HepG2 (cell line): ENCODE measurements around the gene HMCN2. TPM values are rescaled to one million over a fixed set of nuclear protein-coding genes. Genes with fewer than 3 reads are reported as not detected.

Experiments
- ATAC-seq: fragments of 200-7000 bp; cut with Tn5 transposase; 3 replicates; pipeline ENCODE4 v1.9.1; 2020; ENCODE audit warnings: mild to moderate bottlenecking, moderate library complexity
- BruUV-seq: library from RNA; stranded (reverse); fragments of 400-500 nt; replicated peaks from 2 replicates; lab custom pipeline; 2021; lab: Mats Ljungman, UMichigan
- CTCF ChIA-PET: fragments of 300-600 bp; formaldehyde crosslinking; extraction: SDS; loops from one replicate; lab custom pipeline; 2021; ENCODE audit warnings: low total read pairs, inconsistent platforms, low intra/inter-chr PET ratio; lab: Yijun Ruan, JAX
- POLR2A ChIA-PET: fragments of 350-600 bp; sonication (Branson Sonifier 250); formaldehyde crosslinking; loops from one replicate; lab custom pipeline; 2020; ENCODE audit warnings: antibody characterized with exemption, inconsistent platforms; lab: Yijun Ruan, JAX
- DNase-seq: peaks from one replicate; pipeline ENCODE4 v3.0.0-alpha.2; 2015; ENCODE audit warnings: low spot score
- FAIRE-seq: peaks from 3 replicates; lab custom pipeline; 2011; peaks lifted over from hg19 to GRCh38; lab: Jason Lieb, UNC
- H2AFZ ChIP-seq: one replicate; pipeline ENCODE4 v1.6.1; 2011; ENCODE audit warnings: low read length, inconsistent platforms
- H3K27ac ChIP-seq: fragments of 300-600 bp; 3 replicates; pipeline ENCODE4 v1.8.0; 2011; ENCODE audit warnings: mixed run types, mild to moderate bottlenecking, mixed read lengths, low read length, inconsistent platforms; ENCODE audit not compliant: insufficient read depth; ENCODE audit errors: extremely low read length
- H3K27me3 ChIP-seq, 2 experiments: fragments of 200-600 bp in 1 of 2; 2 replicates in 1 of 2; 3 replicates in 1 of 2; pipeline versions ENCODE4 v1.6.0 to v1.8.0; 2011; ENCODE audit warnings: low read length in 2 of 2, mild to moderate bottlenecking in 2 of 2, moderate library complexity in 2 of 2, inconsistent platforms in 1 of 2; ENCODE audit not compliant: insufficient read depth in 2 of 2, control insufficient read depth in 1 of 2
- H3K36me3 ChIP-seq, 2 experiments: fragments of 200-600 bp in 1 of 2; replicated peaks in 1 of 2; 2 replicates in 1 of 2; 3 replicates in 1 of 2; pipeline versions ENCODE4 v1.5.1 to v1.8.0; 2011; ENCODE audit warnings: low read length in 2 of 2, inconsistent platforms in 1 of 2; ENCODE audit not compliant: insufficient read depth in 2 of 2, control insufficient read depth in 1 of 2
- H3K4me1 ChIP-seq: 2 replicates; pipeline ENCODE4 v1.5.1; 2012; ENCODE audit warnings: low read length, inconsistent platforms; ENCODE audit not compliant: insufficient read depth
- H3K4me2 ChIP-seq: 2 replicates; pipeline ENCODE4 v1.6.0; 2011; ENCODE audit warnings: low read depth, low read length, inconsistent platforms
- H3K4me3 ChIP-seq, 3 experiments: fragments of 200-600 bp in 1 of 3; sonication (generic), shearing (Covaris generic) in 1 of 3; replicated peaks in 1 of 3; 2 replicates each; pipeline ENCODE4 v1.5.1; 2011 to 2016; ENCODE audit warnings: low read length in 3 of 3, inconsistent platforms in 2 of 3, low read depth in 2 of 3, mild to moderate bottlenecking in 2 of 3, control low read depth in 1 of 3, mixed read lengths in 1 of 3; ENCODE audit not compliant: insufficient read depth in 1 of 3
- H3K79me2 ChIP-seq: one replicate; pipeline ENCODE4 v1.6.1; 2011; ENCODE audit warnings: low read length, inconsistent platforms; ENCODE audit not compliant: insufficient read depth
- H3K9ac ChIP-seq: 2 replicates; pipeline ENCODE4 v1.6.0; 2011; ENCODE audit warnings: mild to moderate bottlenecking, low read depth, low read length, inconsistent platforms; ENCODE audit not compliant: insufficient read depth
- H3K9me3 ChIP-seq: 2 replicates; pipeline ENCODE4 v1.5.1; 2012; ENCODE audit warnings: mild to moderate bottlenecking, low read length
- H4K20me1 ChIP-seq: 2 replicates; pipeline ENCODE4 v1.6.0; 2011; ENCODE audit warnings: inconsistent platforms, mild to moderate bottlenecking, low read length, moderate library complexity; ENCODE audit not compliant: insufficient read depth
- AFF4 ChIP-seq: sonication (generic); formaldehyde crosslinking; IDR thresholded peaks from 2 replicates; pipeline ENCODE4 v1.4.0; 2020; ENCODE audit warnings: missing genetic modification reagents
- ARNT2 ChIP-seq: sonication (generic); formaldehyde crosslinking; IDR thresholded peaks from 2 replicates; pipeline ENCODE4 v1.8.0; 2022; ENCODE audit warnings: mild to moderate bottlenecking, low read depth, missing genetic modification reagents, moderate library complexity
- KAT7 ChIP-seq: IDR thresholded peaks from 2 replicates; pipeline ENCODE4 v1.6.1; 2018; ENCODE audit warnings: borderline replicate concordance, missing compliant biosample characterization
- KLF12 ChIP-seq: sonication (generic); formaldehyde crosslinking; IDR thresholded peaks from 2 replicates; pipeline ENCODE4 v1.4.0; 2020; ENCODE audit warnings: missing genetic modification reagents, borderline replicate concordance
- SIX1 ChIP-seq: sonication (generic); formaldehyde crosslinking; IDR thresholded peaks from 2 replicates; pipeline ENCODE4 v1.4.0; 2020; ENCODE audit warnings: missing genetic modification reagents, borderline replicate concordance
- ZNF34 ChIP-seq: sonication (generic); formaldehyde crosslinking; IDR thresholded peaks from 2 replicates; pipeline ENCODE4 v1.4.0; 2020; ENCODE audit warnings: mild to moderate bottlenecking, missing genetic modification reagents, borderline replicate concordance
- ZZZ3 ChIP-seq: sonication (generic); formaldehyde crosslinking; IDR thresholded peaks from 2 replicates; pipeline ENCODE4 v1.4.0; 2020; ENCODE audit warnings: missing genetic modification reagents, mild to moderate bottlenecking, borderline replicate concordance
- whole genome bisulfite sequencing: methylation state at CpG from one replicate; pipeline ENCODE4 v1.1.6; 2017; ENCODE audit warnings: low lambda C conversion rate; 5-methylcytosine and 5-hydroxymethylcytosine counted together
- in situ Hi-C: cut with HindIII; loops from 2 replicates; pipeline ENCODE4 v1.10.0; 2017; ENCODE audit warnings: low pct_unique_long_range_greater_than_20kb; ENCODE audit not compliant: extremely low pct_ligation_motif_present
- intact Hi-C: fragments of 100-400 bp; cut with micrococcal nuclease; formaldehyde crosslinking; loops from one replicate; pipeline ENCODE4 v1.10.0; 2022; ENCODE audit not compliant: unreplicated experiment
- polyA plus RNA-seq, 8 experiments: library from polyadenylated mRNA; depleted of rRNA in 3 of 8; stranded (reverse) in 7 of 8; unstranded in 1 of 8; fragments of >200 nt; fragmentation: Illumina TruSeq in 4 of 8; extraction: Trizol in 4 of 8; gene quantifications; 2 replicates each; pipeline versions ENCODE4 v1.2.1 to v1.2.3, GENCODE V29; 2011 to 2016; ENCODE audit warnings: low read depth in 4 of 8, missing spikeins in 1 of 8, mixed read lengths in 1 of 8; ENCODE audit not compliant: insufficient read depth in 1 of 8
- total RNA-seq, 5 experiments: library from RNA; depleted of rRNA; stranded (reverse); fragments of >200 nt; fragmentation: Illumina TruSeq; extraction: Trizol; gene quantifications; 2 replicates each; pipeline ENCODE4 v1.2.3, GENCODE V29; 2016; ENCODE audit warnings: low read depth in 1 of 5

Gene HMCN2
- total and polyA plus RNA-seq, 2 of the 13 experiments (the other 11 are each of a cell fraction or from before 2014, with no cell fraction given) = 0.09 TPM; not detected in 1

- ATAC-seq (no peak), DNase-seq (no peak), FAIRE-seq (no peak)
- H3K4me2 ChIP-seq = no peak overlapping the region
- TF ChIP-seq ZNF34 (CRISPR knock-in tag) (no peak), AFF4 (CRISPR knock-in tag) (no peak), KLF12 (no peak), ZZZ3 (CRISPR knock-in tag) (no peak), SIX1 (CRISPR knock-in tag) (no peak), KAT7 (CRISPR knock-in tag) (no peak), ARNT2 (CRISPR knock-in tag) (no peak)
- H3K27me3 ChIP-seq = peaks cover 3 to 12% of the 10 kb centered on the region in 2 experiments; a peak in 2 of 5 replicates
- 35% methylated on average over 2 of the region's 3 CpGs for WGBS
- no peaks in the 10 kb centered on the region for H3K36me3 ChIP-seq
- intact Hi-C loops (no loop called here), in situ Hi-C loops (no loop called here)
- no peaks in the 10 kb centered on the region for H3K79me2 ChIP-seq
- CTCF ChIA-PET = no interaction called here
- H3K27ac ChIP-seq = no peak overlapping the region
- no peak overlapping the region for H3K9ac ChIP-seq
- no peak overlapping the region for H3K4me3 ChIP-seq
- POLR2A ChIA-PET = no interaction called here
- no TSS peak for BruUV-seq
- no peaks in the 10 kb centered on the region for H4K20me1 ChIP-seq
- H3K4me1 ChIP-seq = no peaks in the 10 kb centered on the region
- no peaks in the 10 kb centered on the region for H3K9me3 ChIP-seq
- H2AFZ ChIP-seq = no peak overlapping the region
Observed at GRCh38 chr9:130366072-130366471, 100.5 kb downstream of the HMCN2 start.
